Neuronal stem cell (in vitro differentiated cells): ENCODE measurements around the gene NOSTRIN.
"Not testable (repeated sequence)": the region's sequence is repeated elsewhere in the genome, so short reads cannot be mapped to it uniquely, and the experiment has no call there.

Experiments
- DNase-seq: peaks from one replicate; pipeline ENCODE4 v3.0.0-alpha.2; 2013; ENCODE audit warnings: low spot score
- H2AFZ ChIP-seq: one replicate; pipeline ENCODE4 v1.6.1; 2013; ENCODE audit warnings: mild to moderate bottlenecking, low read length, inconsistent platforms
- H2AK5ac ChIP-seq: 2 replicates; pipeline ENCODE4 v1.6.1; 2013; ENCODE audit warnings: low read depth, mild to moderate bottlenecking, inconsistent platforms, low read length, moderate library complexity, mixed read lengths
- H2BK120ac ChIP-seq: 2 replicates; pipeline ENCODE4 v1.6.1; 2013; ENCODE audit warnings: low read depth, mild to moderate bottlenecking, inconsistent platforms, low read length, moderate library complexity, mixed read lengths
- H2BK12ac ChIP-seq: one replicate; pipeline ENCODE4 v1.6.1; 2013; ENCODE audit warnings: low read length, inconsistent platforms
- H2BK15ac ChIP-seq: 2 replicates; pipeline ENCODE4 v1.6.1; 2013; ENCODE audit warnings: mild to moderate bottlenecking, low read length, inconsistent platforms, mixed read lengths
- H2BK5ac ChIP-seq: one replicate; pipeline ENCODE4 v1.6.1; 2013; ENCODE audit warnings: inconsistent platforms, mild to moderate bottlenecking, low read length, moderate library complexity
- H3K14ac ChIP-seq: one replicate; pipeline ENCODE4 v1.6.1; 2013; ENCODE audit warnings: low read length, inconsistent platforms
- H3K18ac ChIP-seq: 2 replicates; pipeline ENCODE4 v1.6.1; 2013; ENCODE audit warnings: low read length, inconsistent platforms
- H3K23ac ChIP-seq: 2 replicates; pipeline ENCODE4 v1.6.1; 2013; ENCODE audit warnings: low read depth, mild to moderate bottlenecking, mixed read lengths, low read length, inconsistent platforms; ENCODE audit not compliant: poor library complexity
- H3K27ac ChIP-seq: replicated peaks from 3 replicates; pipeline ENCODE4 v1.5.1; 2013; ENCODE audit warnings: low read length, inconsistent platforms
- H3K27me3 ChIP-seq, 3 experiments: 2 replicates each; pipeline ENCODE4 v1.6.1; 2013; ENCODE audit warnings: low read length in 3 of 3, mild to moderate bottlenecking in 2 of 3, inconsistent platforms in 1 of 3, low read depth in 1 of 3, mixed read lengths in 1 of 3, moderate library complexity in 1 of 3; ENCODE audit not compliant: control insufficient read depth in 3 of 3, insufficient read depth in 3 of 3
- H3K36me3 ChIP-seq, 2 donors: replicated peaks in 1 of 2; 2 replicates each; pipeline ENCODE4 v1.6.1; 2013; ENCODE audit warnings: low read length in 2 of 2; ENCODE audit not compliant: control insufficient read depth in 2 of 2, insufficient read depth in 2 of 2
- H3K4ac ChIP-seq: 2 replicates; pipeline ENCODE4 v1.6.1; 2013; ENCODE audit warnings: inconsistent platforms, mild to moderate bottlenecking, low read length, moderate library complexity
- H3K4me1 ChIP-seq, 2 donors: 1 replicate in 1 of 2; 2 replicates in 1 of 2; pipeline ENCODE4 v1.6.1; 2013; ENCODE audit warnings: low read length in 2 of 2, low read depth in 1 of 2; ENCODE audit not compliant: control insufficient read depth in 2 of 2, insufficient read depth in 1 of 2
- H3K4me2 ChIP-seq: one replicate; pipeline ENCODE4 v1.6.1; 2013; ENCODE audit warnings: mild to moderate bottlenecking, low read length, inconsistent platforms; ENCODE audit not compliant: insufficient read depth, poor library complexity, severe bottlenecking
- H3K4me3 ChIP-seq, 2 donors: 2 replicates each; pipeline ENCODE4 v1.5.1; 2013; ENCODE audit warnings: low read length in 2 of 2, mild to moderate bottlenecking in 2 of 2, inconsistent platforms in 1 of 2, moderate library complexity in 1 of 2
- H3K79me1 ChIP-seq: one replicate; pipeline ENCODE4 v1.6.1; 2013; ENCODE audit warnings: low read depth, mild to moderate bottlenecking, inconsistent platforms, low read length, moderate library complexity
- H3K9ac ChIP-seq: one replicate; pipeline ENCODE4 v1.6.1; 2013; ENCODE audit warnings: mild to moderate bottlenecking, low read depth, low read length, inconsistent platforms; ENCODE audit not compliant: poor library complexity
- H3K9me3 ChIP-seq, 2 donors: replicated peaks in 1 of 2; 2 replicates each; pipeline versions ENCODE3 to v1.6.1; 2013; ENCODE audit warnings: low read length in 2 of 2, mild to moderate bottlenecking in 2 of 2, inconsistent platforms in 1 of 2, low read depth in 1 of 2, mixed read lengths in 1 of 2, moderate library complexity in 1 of 2; ENCODE audit not compliant: control insufficient read depth in 2 of 2, insufficient read depth in 1 of 2
- H4K8ac ChIP-seq: one replicate; pipeline ENCODE4 v1.6.1; 2013; ENCODE audit warnings: low read depth, mild to moderate bottlenecking, inconsistent platforms, low read length, moderate library complexity
- H4K91ac ChIP-seq: one replicate; pipeline ENCODE4 v1.6.1; 2013; ENCODE audit warnings: low read length, low read depth, mild to moderate bottlenecking, inconsistent platforms; ENCODE audit not compliant: poor library complexity
- WGBS, 2 donors: extraction: QIAGEN DNeasy Blood & Tissue Kit; methylation state at CpG; one replicate each; pipeline ENCODE4 v1.1.7; 2013; ENCODE audit warnings: missing lambda C conversion rate in 2 of 2, mixed read lengths in 1 of 2; ENCODE audit not compliant: insufficient read length in 2 of 2, insufficient replicate concordance in 1 of 2; ENCODE audit errors: extremely low coverage in 2 of 2; 5-methylcytosine and 5-hydroxymethylcytosine counted together

NOSTRIN gene

DNA sequence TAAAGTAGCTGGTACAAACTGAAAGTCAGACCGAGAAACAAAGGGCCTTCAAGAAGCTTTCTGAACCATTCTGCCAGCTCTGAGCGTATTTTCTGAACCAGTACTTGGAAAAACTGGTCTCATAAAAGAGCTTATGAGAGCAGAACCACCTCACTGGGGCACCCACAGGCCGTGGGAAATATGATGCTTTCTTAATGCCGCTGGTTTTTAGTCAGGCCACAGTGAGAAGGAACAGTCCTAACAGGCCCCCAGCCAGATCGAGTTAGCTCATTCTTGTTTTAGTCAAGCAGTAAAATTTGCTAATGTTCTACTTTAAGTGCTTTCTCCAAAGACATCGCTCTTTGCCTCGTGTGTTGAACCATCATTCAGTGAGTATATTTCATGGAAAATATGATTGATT is 12.7 kb upstream of the NOSTRIN start:
- WGBS, 2 donors = no CpG with 5 or more reads among the region's 7 CpGs
- no peak overlapping the region for H2BK15ac ChIP-seq
- no peak for DNase-seq

DNA sequence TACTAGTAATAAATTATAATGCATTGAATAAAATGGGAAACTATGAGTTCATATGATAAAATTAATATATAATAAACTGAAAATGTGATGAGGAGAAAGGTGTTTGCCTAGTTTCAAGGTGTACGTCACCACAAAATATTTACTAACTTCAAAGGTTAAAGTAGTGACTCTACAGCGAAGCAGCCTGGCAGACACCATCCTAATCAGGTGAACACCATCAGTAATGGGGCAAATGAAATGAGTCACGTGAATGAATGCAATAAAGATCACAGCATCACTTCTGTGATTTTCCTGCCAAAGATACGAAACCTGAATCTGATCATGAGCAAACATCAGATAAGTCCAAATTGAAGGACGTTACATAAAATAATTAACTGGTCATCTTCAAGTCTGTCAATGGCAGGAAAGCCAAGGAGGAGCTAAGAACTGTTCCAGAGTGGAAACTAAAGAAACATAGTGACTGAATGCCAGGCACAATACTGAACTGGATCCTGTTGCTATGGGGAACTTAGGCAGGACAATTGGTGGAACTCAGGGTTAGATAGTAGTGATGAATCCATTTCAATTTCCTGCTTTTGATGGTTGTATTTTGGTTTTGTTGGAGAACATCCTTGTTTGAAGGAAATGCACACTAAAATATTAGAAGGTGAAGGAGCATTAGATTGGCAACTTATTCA is 12.1 kb upstream of the NOSTRIN start:
- Histone ChIP-seq H3K9me3 (no peaks in the 10 kb centered on the region), H2AK5ac (no peak overlapping the region), H2AFZ (no peak overlapping the region), H3K9ac (no peak overlapping the region), H4K8ac (no peak overlapping the region), H2BK15ac (no peak overlapping the region), H3K4me1 (no peaks in the 10 kb centered on the region), H3K36me3 (no peaks in the 10 kb centered on the region), H4K91ac (no peak overlapping the region), H3K18ac (no peak overlapping the region), H3K4ac (no peak overlapping the region), H3K27me3 (no peaks in the 10 kb centered on the region), H3K23ac (no peak overlapping the region), H3K14ac (no peak overlapping the region), H3K4me2 (no peak overlapping the region), H3K79me1 (no peaks in the 10 kb centered on the region), H2BK5ac (no peak overlapping the region), H3K27ac (no peak overlapping the region), H2BK12ac (no peak overlapping the region), H3K4me3 (no peak overlapping the region), H2BK120ac (no peak overlapping the region)
- DNase-seq = no peak
- no CpG with 5 or more reads among the region's 5 CpGs for WGBS, 2 donors

More for the DNA sequence above, 12.7 kb upstream of the NOSTRIN start:
- H2BK5ac ChIP-seq = no peak overlapping the region
- H3K4me2 ChIP-seq = no peak overlapping the region
- no peak overlapping the region for H2BK12ac ChIP-seq
- H2AK5ac ChIP-seq = no peak overlapping the region
- no peak overlapping the region for H4K8ac ChIP-seq
- H3K23ac ChIP-seq = no peak overlapping the region
- no peak overlapping the region for H3K27ac ChIP-seq
- no peaks in the 10 kb centered on the region for H3K27me3 ChIP-seq
- H3K36me3 ChIP-seq = no peaks in the 10 kb centered on the region
- H3K14ac ChIP-seq = no peak overlapping the region
- H2BK120ac ChIP-seq = no peak overlapping the region
- H4K91ac ChIP-seq = no peak overlapping the region
- H2AFZ ChIP-seq = no peak overlapping the region
- H3K4me3 ChIP-seq = no peak overlapping the region
- no peak overlapping the region for H3K4ac ChIP-seq
- no peak overlapping the region for H3K9ac ChIP-seq
- H3K9me3 ChIP-seq = no peaks in the 10 kb centered on the region
- no peak overlapping the region for H3K18ac ChIP-seq
- H3K79me1 ChIP-seq = no peaks in the 10 kb centered on the region
- H3K4me1 ChIP-seq = no peaks in the 10 kb centered on the region

DNA sequence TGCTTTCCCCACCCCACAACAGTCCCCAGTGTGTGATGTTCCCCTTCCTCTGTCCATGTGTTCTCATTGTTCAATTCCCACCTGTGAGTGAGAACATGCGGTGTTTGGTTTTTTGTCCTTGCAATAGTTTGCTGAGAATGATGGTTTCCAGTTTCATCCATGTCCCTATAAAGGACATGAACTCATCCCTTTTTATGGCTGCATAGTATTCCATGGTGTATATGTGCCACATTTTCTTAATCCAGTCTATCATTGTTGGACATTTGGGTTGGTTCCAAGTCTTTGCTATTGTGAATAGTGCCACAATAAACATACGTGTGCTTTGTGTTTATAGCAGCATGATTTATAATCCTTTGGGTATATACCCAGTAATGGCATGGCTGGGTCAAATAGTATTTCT is 11.3 kb upstream of the NOSTRIN start:
- not testable (repeated sequence) for H2BK12ac ChIP-seq, H2AK5ac ChIP-seq, H3K4ac ChIP-seq, H3K27me3 ChIP-seq, H3K18ac ChIP-seq, H3K4me3 ChIP-seq, H2BK120ac ChIP-seq, H2BK15ac ChIP-seq, H3K79me1 ChIP-seq, H3K9ac ChIP-seq, H3K14ac ChIP-seq, H3K4me1 ChIP-seq, H3K9me3 ChIP-seq, H4K8ac ChIP-seq, H3K36me3 ChIP-seq, H3K4me2 ChIP-seq, H4K91ac ChIP-seq, H3K23ac ChIP-seq, DNase-seq, H2AFZ ChIP-seq, H3K27ac ChIP-seq, H2BK5ac ChIP-seq
- WGBS, 2 donors = no CpG with 5 or more reads among the region's 2 CpGs

DNA sequence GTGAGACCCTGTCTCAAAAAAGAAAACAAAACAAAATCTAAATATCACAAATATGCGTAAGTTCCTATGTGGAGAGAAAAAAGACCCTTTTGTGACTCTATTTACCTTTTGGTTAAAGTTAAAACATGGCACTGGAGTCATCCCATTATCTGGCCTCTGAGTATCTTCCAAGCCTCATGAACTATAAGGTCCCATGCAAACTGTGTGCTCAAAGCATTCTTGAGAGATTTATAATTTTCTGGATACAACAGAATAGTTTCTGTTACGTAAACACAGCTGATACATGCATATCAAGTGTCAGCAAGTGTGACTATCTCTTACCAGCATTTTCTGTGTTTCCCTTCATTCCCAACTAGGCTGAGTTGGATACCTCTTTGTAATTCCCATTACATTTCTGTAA is 8.8 kb upstream of the NOSTRIN start:
- no peak overlapping the region for H2BK12ac ChIP-seq

More for the DNA sequence above, 8.8 kb upstream of the NOSTRIN start:
- Histone ChIP-seq H2AK5ac (no peak overlapping the region), H3K18ac (no peak overlapping the region), H3K4me3 (no peak overlapping the region), H2AFZ (no peak overlapping the region), H2BK5ac (no peak overlapping the region), H3K27ac (no peak overlapping the region), H3K27me3 (no peaks in the 10 kb centered on the region), H3K4me2 (no peak overlapping the region), H3K9me3 (no peaks in the 10 kb centered on the region), H4K91ac (no peak overlapping the region), H2BK120ac (no peak overlapping the region), H3K14ac (no peak overlapping the region), H3K4ac (no peak overlapping the region), H2BK15ac (no peak overlapping the region), H4K8ac (no peak overlapping the region), H3K36me3 (no peaks in the 10 kb centered on the region), H3K4me1 (no peaks in the 10 kb centered on the region), H3K9ac (no peak overlapping the region), H3K79me1 (no peaks in the 10 kb centered on the region), H3K23ac (no peak overlapping the region)
- DNase-seq = no peak
- no CpG with 5 or more reads among the region's 2 CpGs for WGBS, 2 donors
